ENCODE results near the gene FHOD3.

- TF ChIP-seq POLR2A (IDR thresholded peaks at IDR 0.05; ENCODE audit: low read length), result no peak
- no peak for TF ChIP-seq CTCF (IDR thresholded peaks at IDR 0.05)
- no peak for TF ChIP-seq KDM1A (IDR thresholded peaks at IDR 0.05; ENCODE audit: low read depth)
- no peak for TF ChIP-seq CHD2 (IDR thresholded peaks at IDR 0.05; ENCODE audit: low read length, partially characterized antibody)
- TF ChIP-seq RCOR1 (IDR thresholded peaks at IDR 0.05; ENCODE audit: low read depth, low read length), result no peak
- TF ChIP-seq ZSCAN20 (CRISPR knock-in tag; IDR thresholded peaks at IDR 0.05), result no peak
- no peak for TF ChIP-seq NPAS2 (CRISPR knock-in tag; IDR thresholded peaks at IDR 0.05; ENCODE audit: borderline replicate concordance)
- no peak for TF ChIP-seq POLR2AphosphoS2 (conservative IDR thresholded peaks at IDR 0.05; ENCODE audit: low read length)
- TF ChIP-seq MAX (IDR thresholded peaks at IDR 0.05), result no peak
- TF ChIP-seq RAD21 (conservative IDR thresholded peaks at IDR 0.05 in 1 of 2, IDR thresholded peaks at IDR 0.05 in 1 of 2), result no peak
These were observed 162.9 kb downstream of the FHOD3 start for GRCh38 chr18:36460324-36460850.
